Posterior vena cava (tissue), 2 donors: ENCODE measurements around the gene KRT40. TPM values are rescaled to one million over a fixed set of nuclear protein-coding genes. Genes with fewer than 3 reads are reported as not detected.

Experiments
- DNase-seq: peaks from one replicate; pipeline ENCODE4 v3.0.0-alpha.2; 2020; ENCODE audit warnings: low spot score
- intact Hi-C, 2 donors: fragments of 100-400 bp; cut with DNase I; formaldehyde crosslinking; loops; one replicate each; pipeline versions ENCODE4 v1.14.1 to v1.14.2; 2022 to 2023
- long read RNA-seq, 2 donors: library from polyadenylated mRNA; unstranded; transcript quantifications; one replicate each; pipeline ENCODE4 v2.0.0, GENCODE V29; 2020 to 2021
- total RNA-seq, 2 donors: library from RNA; stranded (reverse); fragmentation: NEBNext Ultra II Directional; extraction: Animal tissue kit (Norgen Biotek cat#: 25700); gene quantifications; one replicate each; pipeline ENCODE4 v1.2.1, GENCODE V29; 2021
- donor health status: DM: yes; HTN: yes; CAD: no.
- donor health status: DM: yes; HTN: yes; CAD: no.

KRT40 gene
- not detected for total RNA-seq
- long read RNA-seq, donor 1, result 0 reads
- long read RNA-seq, donor 2, result 0 reads

DNA sequence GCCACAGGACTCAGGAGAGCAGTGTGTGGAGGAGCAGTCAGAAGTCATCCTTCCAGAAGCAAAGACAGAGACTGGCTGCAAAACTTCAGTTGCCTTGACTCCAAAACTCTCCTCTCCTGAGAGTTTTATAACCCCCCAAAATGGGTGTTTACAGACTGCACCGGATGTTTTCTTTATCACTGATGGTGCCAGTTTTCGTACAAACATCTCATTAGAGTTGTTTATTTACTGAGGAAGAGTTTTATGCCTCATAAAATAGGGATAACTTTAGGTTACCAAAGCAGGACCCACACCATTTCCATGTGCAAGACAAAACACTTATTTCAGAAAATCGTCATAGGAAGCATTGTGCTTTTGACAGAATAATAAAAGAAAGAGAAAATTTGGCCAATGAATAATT lies at the start of gene KRT40:
KRT40 (minus strand) TSS at position 101 of the 400 bp plus-strand sequence; CDS start at position 48, 53 bp downstream.
- intact Hi-C loops, result loop anchor here in 1 of 2 donors (5.0 to 10.0 kb wide), 2 partner anchors 341 to 582 kb away; no protein-coding TSS in a partner anchor
- no peak for DNase-seq

GRCh38 chr17:41029633-41030245 lies 45.6 kb upstream of the KRT40 start, which contains the start of gene KRTAP1-4:
Gene KRTAP1-4, minus strand, starts transcription at chr17:41030195. Its CDS starts 117 bp downstream, at chr17:41030078.
- no peak for DNase-seq
- intact Hi-C loops, result no loop called here

DNA sequence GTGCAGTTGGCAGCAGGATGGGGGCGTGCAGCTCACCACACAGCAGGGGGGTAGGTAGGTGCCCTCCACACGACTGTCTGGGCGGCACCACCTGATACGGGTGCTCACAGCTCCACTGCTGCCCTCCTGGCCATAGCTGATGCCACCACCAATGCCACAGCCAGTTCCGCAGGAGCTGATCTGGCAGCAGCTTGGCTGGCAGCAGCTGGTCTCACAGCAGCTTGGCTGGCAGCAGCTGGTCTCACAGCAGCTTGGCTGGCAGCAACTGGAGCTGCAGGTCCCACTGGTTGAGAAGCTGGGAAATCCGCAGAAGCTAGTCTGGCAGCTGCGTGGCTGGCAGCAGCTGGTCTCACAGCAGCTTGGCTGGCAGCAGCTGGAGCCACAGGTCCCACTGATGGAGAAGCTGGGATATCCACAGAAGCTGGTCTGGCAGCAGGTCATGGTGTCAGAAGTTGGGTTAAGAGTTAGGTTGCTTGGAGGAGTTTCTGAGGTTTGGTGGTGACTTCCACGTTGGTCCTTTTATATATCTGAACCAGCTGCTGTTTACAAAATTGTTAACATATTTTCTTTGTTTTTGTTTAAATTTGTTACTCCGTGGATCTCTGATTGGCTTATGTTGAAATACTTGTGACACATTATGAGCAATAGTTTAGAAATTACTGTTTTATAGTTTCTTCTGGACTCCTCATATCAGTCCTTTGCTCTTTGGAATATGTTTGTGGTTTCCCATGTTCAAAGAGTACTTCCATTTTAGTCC lies 42.8 kb upstream of the KRT40 start, which contains the start of gene KRTAP1-5:
KRTAP1-5 (minus strand) TSS at position 494 of the 757 bp plus-strand sequence; CDS start at position 441, 53 bp downstream.
- DNase-seq, result no peak
- intact Hi-C loops, result no loop called here

- DNase-seq, result no peak
These were observed 40.6 kb upstream of the KRT40 start for GRCh38 chr17:41024697-41025096.

GRCh38 chr17:41020336-41020735 lies 36.2 kb upstream of the KRT40 start:
- DNase-seq, result no peak

More at GRCh38 chr17:41024697-41025096, 40.6 kb upstream of the KRT40 start:
- intact Hi-C loops, result no loop called here

GRCh38 chr17:41019415-41019814 lies 35.3 kb upstream of the KRT40 start:
- no peak for DNase-seq
- intact Hi-C loops, result no loop called here

More at GRCh38 chr17:41020336-41020735, 36.2 kb upstream of the KRT40 start:
- intact Hi-C loops, result no loop called here

DNA sequence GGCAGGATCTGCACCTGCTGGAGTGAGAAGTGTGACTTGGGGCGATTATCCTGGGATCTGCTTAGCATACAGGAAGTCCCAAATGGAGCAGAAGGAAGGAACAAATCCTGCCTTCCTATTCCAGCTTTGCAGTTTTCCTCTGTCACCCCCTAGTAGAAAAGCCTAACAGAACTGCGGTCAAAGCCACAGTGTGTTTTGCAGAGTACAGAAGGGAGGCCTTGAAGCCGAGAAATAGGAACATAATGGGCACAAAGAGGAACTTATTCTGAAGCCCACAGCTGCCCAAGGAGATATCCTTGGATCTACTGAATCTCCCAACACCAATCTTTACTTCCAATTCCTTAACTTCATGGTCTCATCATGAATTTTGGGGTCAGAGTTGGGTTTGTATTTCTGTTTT lies 34.4 kb upstream of the KRT40 start:
- DNase-seq, result no peak
- intact Hi-C loops, result no loop called here

- intact Hi-C loops, result no loop called here
- no peak for DNase-seq
These were observed 32.6 kb upstream of the KRT40 start for GRCh38 chr17:41016578-41017215.

DNA sequence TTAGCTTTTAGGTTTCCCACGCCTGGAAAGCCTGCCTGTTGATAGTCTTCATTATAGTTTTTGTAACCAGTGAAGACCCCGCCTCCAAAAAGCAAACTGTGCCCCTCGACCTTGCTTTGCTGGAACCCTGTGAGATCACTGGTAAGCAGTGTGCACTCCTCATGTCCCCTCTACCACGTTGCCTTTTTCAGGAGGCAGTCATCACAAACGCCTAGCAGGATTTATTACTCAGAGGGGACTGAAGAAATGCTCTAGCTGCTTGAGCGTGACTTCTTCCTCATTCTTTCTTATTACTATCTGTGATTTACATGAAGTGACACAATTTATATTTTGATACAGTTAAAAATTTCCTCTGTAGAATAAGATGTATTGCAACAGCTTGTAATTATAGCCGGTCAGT lies 31.3 kb upstream of the KRT40 start:
- no peak for DNase-seq
- intact Hi-C loops, result no loop called here

DNA sequence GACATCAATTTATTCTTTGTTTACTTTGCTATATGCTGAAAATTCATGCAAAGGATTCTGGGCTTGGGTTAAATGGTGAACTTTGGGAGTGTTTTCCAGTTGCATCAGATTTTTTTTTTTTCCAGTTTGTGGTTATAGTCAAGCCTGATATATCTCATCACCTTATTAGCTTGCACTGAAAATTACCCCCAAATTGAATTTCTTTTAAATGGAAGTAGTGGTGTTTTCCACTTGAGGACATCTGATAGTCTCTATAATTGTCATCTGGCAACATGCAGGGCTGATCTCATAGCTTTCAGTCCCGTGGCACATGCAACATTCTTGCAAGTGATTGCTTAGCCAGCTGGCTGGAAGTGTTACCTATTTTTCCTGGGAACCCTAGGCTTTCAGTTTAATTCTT lies 29.5 kb upstream of the KRT40 start:
- intact Hi-C loops, result no loop called here
- DNase-seq, result no peak

DNA sequence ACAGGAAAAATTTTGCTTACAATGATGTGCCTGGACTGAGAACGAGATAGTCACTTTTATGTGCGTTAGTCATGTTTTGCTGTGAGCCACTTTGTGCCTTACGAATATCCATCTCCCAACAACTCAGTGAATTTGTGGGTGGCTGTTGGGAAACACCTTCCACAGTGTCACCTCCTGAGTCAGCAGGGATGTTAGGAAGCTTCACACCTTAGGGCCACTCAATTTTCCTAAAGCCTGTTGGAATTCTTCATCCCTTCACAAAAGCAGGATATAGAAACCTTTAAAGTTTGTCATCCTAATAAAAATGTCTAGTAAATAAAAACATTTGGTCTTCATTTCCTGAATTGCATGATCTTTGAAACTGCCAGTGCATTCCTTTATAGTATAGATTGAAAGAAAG lies 29.1 kb upstream of the KRT40 start:
- DNase-seq, result no peak
- intact Hi-C loops, result no loop called here

DNA sequence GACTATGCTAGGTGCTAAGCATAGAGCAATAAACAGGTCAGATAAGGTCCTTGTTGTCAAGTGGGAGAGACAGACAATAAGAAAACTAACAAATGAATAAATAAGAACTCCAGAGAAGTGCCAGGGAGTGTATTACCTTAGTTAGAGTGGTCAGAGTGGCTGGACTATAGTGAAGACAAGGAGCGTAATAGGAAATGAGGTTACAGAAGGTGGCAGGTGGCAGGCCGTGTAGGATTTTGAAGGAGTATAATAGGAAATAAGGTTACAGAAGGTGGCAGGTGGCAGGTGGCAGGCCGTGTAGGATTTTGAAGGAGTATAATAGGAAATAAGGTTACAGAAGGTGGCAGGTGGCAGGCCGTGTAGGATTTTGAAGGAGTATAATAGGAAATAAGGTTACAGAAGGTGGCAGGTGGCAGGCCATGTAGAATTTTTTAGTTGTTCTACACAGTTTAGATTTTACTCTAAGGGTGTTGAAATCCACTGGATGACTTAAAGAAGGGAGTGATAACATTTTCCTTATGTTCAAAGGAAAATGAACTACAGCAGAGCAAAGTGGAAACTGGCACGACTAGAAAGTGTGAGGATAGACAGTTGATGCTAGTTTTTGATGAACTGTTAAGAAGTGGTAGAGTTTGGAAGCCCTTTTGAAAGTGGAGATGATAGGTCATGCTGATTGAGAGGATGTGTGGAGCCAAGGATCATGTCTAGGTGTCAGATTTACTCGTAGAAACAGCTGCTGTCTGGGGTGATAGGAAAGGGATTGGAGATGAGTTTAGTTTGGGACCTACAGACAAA lies 28.4 kb upstream of the KRT40 start:
- intact Hi-C loops, result no loop called here
- no peak for DNase-seq

GRCh38 chr17:41010441-41010840 lies 26.3 kb upstream of the KRT40 start:
- no peak for DNase-seq
- intact Hi-C loops, result no loop called here

DNA sequence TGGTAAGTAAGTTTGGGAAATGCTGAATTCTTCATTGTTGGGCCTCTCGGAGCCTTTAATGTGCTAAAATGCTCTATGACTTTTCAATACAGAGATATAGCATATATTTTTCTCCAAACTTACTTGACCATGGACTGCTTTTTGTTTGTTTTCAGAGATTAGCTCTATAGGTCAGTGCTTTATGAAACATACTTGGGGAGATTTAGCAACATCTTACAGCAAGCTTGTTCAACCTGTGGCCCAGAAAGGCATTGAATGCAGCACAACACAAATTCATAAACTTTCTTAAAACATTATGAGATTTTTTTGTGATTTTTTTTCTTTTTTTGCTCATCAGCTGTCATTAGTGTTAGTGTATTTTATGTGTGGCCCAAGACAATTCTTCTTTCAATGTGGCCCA lies 25.8 kb upstream of the KRT40 start:
- intact Hi-C loops, result no loop called here
- no peak for DNase-seq

DNA sequence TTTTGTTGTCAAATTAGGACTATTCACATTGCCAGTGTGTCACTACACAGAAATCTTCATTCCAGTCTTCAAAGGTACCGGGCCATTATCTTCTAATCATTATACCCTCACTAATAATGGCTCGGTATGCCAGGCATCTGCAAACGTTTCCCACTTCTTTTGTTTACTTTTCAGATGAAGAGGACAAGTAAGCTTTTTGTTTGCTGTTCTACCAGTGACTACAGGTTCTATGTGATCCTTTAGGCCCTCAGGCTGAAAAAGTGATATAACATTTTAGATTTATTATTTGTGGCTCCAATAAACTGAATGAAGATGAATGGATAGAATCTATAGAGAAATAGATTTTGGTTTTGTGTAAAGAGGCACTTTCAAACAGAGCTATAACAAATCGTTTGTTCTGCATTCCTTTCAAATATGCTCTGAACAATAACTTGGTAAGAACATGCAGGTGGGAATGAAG lies 25.2 kb upstream of the KRT40 start:
- no peak for DNase-seq
- intact Hi-C loops, result no loop called here

DNA sequence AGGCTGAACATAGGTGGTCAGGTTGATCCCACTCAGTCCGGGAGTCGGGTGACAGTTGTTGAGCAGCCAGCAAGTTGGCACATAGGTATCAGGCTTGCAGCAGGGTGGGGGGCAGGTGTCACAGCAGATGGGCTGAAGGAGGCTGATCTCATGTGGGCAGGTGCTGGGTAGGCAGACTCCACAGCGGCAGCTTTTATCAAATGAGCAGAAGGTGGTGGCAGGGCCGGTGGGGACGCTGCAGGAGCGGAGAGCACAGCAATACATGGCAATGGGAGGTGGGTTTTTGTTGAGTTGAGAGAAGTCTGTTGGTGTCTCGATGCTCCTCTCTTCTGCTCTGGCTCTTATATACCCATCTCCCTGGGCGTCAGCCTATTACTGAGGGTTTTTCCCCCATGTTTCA lies 24.7 kb upstream of the KRT40 start, which contains the start of gene KRTAP3-1:
KRTAP3-1 (minus strand) TSS at position 318 of the 400 bp plus-strand sequence; CDS start at position 264, 54 bp downstream.
- DNase-seq, result no peak
- intact Hi-C loops, result no loop called here

- intact Hi-C loops, result no loop called here
- DNase-seq, result no peak
These were observed 20.3 kb upstream of the KRT40 start for GRCh38 chr17:41004397-41004796.

DNA sequence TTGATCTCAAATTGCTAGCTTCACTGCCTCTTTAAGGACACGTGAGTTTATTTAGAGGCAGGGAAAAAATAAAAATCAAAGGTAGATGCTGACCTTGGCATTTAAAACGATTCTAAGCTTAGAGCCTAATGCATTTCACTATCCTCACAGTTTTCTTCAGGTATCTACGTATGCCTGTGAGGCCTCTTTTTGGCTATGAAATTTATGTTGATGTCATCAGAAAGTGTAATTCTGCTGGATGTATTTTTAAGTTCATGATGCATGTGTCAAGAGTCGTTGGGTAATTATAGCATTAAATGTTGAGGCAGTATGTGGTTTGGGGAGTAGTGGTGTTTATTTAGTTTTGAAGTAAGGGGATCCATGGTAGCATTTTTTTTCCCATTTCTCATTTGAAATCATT lies 19.8 kb upstream of the KRT40 start:
- DNase-seq, result no peak
- intact Hi-C loops, result no loop called here

DNA sequence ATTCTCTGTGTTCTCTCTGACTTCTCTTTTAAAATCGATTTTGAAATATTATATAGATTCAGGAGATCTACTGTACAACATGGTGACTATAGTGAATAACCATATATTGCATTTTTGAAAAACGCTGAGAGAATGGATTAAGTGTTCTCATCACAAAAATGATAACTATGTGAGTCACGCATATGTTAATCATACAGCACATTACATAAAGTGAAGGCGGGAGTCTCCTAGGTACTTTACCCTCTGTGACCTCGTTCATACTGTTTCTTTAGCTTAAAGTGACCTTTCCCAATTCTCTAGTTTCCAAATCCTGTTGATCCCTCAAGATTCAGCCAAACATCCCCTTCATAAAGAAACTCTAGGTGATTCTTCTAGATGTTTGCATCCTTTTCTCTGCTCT lies 18.7 kb upstream of the KRT40 start:
- DNase-seq, result no peak
- intact Hi-C loops, result no loop called here
